Activated naive CD4-positive, alpha-beta T cell treated with anti-CD3 and anti-CD28 coated beads for 36 hours (primary cell): Measurements from ENCODE around the gene ENO1. TPM values are rescaled to one million over a fixed set of nuclear protein-coding genes. Genes with fewer than 3 reads are reported as not detected.
"Not testable (repeated sequence)": the region's sequence is repeated elsewhere in the genome, so short reads cannot be mapped to it uniquely, and the experiment has no call there.

Experiments
- CTCF ChIA-PET: fragments of 350-600 bp; sonication (Branson Sonifier 250); formaldehyde crosslinking; loops from one replicate; lab custom pipeline; 2021; ENCODE audit warnings: antibody characterized with exemption; lab: Charles Lee
- DNase-seq: peaks from one replicate; pipeline ENCODE4 v3.0.0-alpha.2; 2020
- H3K27ac Mint-ChIP-seq: one replicate; pipeline ENCODE4 v1.8.0; 2021; ENCODE audit warnings: mild to moderate bottlenecking, mixed read lengths
- H3K27me3 Mint-ChIP-seq: one replicate; pipeline ENCODE4 v1.8.0; 2021; ENCODE audit warnings: low read depth, mixed read lengths
- H3K36me3 Mint-ChIP-seq: one replicate; pipeline ENCODE4 v1.8.0; 2021; ENCODE audit warnings: low read depth, mixed read lengths
- H3K4me1 Mint-ChIP-seq: one replicate; pipeline ENCODE4 v1.8.0; 2021; ENCODE audit warnings: low read depth, mixed read lengths
- H3K4me3 Mint-ChIP-seq: one replicate; pipeline ENCODE4 v1.8.0; 2021; ENCODE audit warnings: mild to moderate bottlenecking, moderate library complexity, mixed read lengths
- H3K9me3 Mint-ChIP-seq: one replicate; pipeline ENCODE4 v1.8.0; 2021; ENCODE audit warnings: mixed read lengths
- intact Hi-C: fragments of 100-400 bp; cut with micrococcal nuclease; formaldehyde crosslinking; loops from one replicate; pipeline ENCODE4 v1.15.1; 2023
- total RNA-seq, 2 experiments: library from RNA; stranded (reverse); gene quantifications; one replicate each; pipeline ENCODE4 v1.2.3, GENCODE V29; 2021

The ENO1 gene
- total RNA-seq, 2 experiments from 2014 or later, result 2,952 to 3,004 TPM

GRCh38 chr1:8830732-8831131, 47.8 kb downstream of the ENO1 start:
- DNase-seq, H3K27ac Mint-ChIP-seq, H3K9me3 Mint-ChIP-seq, H3K4me3 Mint-ChIP-seq, H3K27me3 Mint-ChIP-seq, intact Hi-C loops, H3K36me3 Mint-ChIP-seq: not testable (repeated sequence)
- H3K4me1 Mint-ChIP-seq, result peaks cover 12% of the 10 kb centered on the region
- CTCF ChIA-PET, result interaction anchor here (2.0 kb wide), 1 partner anchor 18 kb away, joined by 6 read pairs; no protein-coding TSS in a partner anchor

GRCh38 chr1:8825985-8826481, 52.5 kb downstream of the ENO1 start:
- H3K4me3 Mint-ChIP-seq, result no peak overlapping the region
- H3K9me3 Mint-ChIP-seq, result no peaks in the 10 kb centered on the region

GRCh38 chr1:8823295-8823664, 55.2 kb downstream of the ENO1 start:
- no peak for DNase-seq
- H3K27ac Mint-ChIP-seq, result no peak overlapping the region
- intact Hi-C loops, result no loop called here
- no peaks in the 10 kb centered on the region for H3K36me3 Mint-ChIP-seq
- no peak overlapping the region for H3K4me3 Mint-ChIP-seq
- CTCF ChIA-PET, result no interaction called here
- no peaks in the 10 kb centered on the region for H3K9me3 Mint-ChIP-seq
- no peaks in the 10 kb centered on the region for H3K27me3 Mint-ChIP-seq
- H3K4me1 Mint-ChIP-seq, result peaks cover 3% of the 10 kb centered on the region

More at GRCh38 chr1:8825985-8826481, 52.5 kb downstream of the ENO1 start:
- no peak for DNase-seq
- H3K27ac Mint-ChIP-seq, result no peak overlapping the region
- CTCF ChIA-PET, result no interaction called here
- no peaks in the 10 kb centered on the region for H3K36me3 Mint-ChIP-seq
- H3K4me1 Mint-ChIP-seq, result peaks cover 12% of the 10 kb centered on the region
- no peaks in the 10 kb centered on the region for H3K27me3 Mint-ChIP-seq
- intact Hi-C loops, result no loop called here

GRCh38 chr1:8822373-8823294, 55.9 kb downstream of the ENO1 start:
- no peak for DNase-seq
- H3K4me1 Mint-ChIP-seq, result peaks cover 6% of the 10 kb centered on the region
- no peaks in the 10 kb centered on the region for H3K9me3 Mint-ChIP-seq
- H3K27ac Mint-ChIP-seq, result no peak overlapping the region
- CTCF ChIA-PET, result interaction anchor here (1.2 kb wide), 1 partner anchor 26 kb away, joined by 7 read pairs; no protein-coding TSS in a partner anchor
- no peaks in the 10 kb centered on the region for H3K27me3 Mint-ChIP-seq
- intact Hi-C loops, result no loop called here
- H3K4me3 Mint-ChIP-seq, result no peak overlapping the region
- H3K36me3 Mint-ChIP-seq, result no peaks in the 10 kb centered on the region

GRCh38 chr1:8821084-8821483, 57.4 kb downstream of the ENO1 start:
- intact Hi-C loops, result no loop called here
- Mint-ChIP-seq H3K27ac (no peak overlapping the region), H3K9me3 (no peaks in the 10 kb centered on the region), H3K36me3 (peaks cover 6% of the 10 kb centered on the region), H3K4me1 (peaks cover 12% of the 10 kb centered on the region), H3K4me3 (no peak overlapping the region), H3K27me3 (no peaks in the 10 kb centered on the region)
- DNase-seq, result no peak
- CTCF ChIA-PET, result interaction anchor here (0.6 to 1.9 kb wide), 4 partner anchors 9 to 184 kb away, joined by 3 to 11 read pairs (median 5); no protein-coding TSS in a partner anchor

GRCh38 chr1:8818789-8819188, 59.7 kb downstream of the ENO1 start:
- CTCF ChIA-PET, H3K36me3 Mint-ChIP-seq, H3K9me3 Mint-ChIP-seq, H3K27me3 Mint-ChIP-seq, H3K27ac Mint-ChIP-seq, DNase-seq: not testable (repeated sequence)
- peak overlapping the region; percentile 6 for H3K4me3 Mint-ChIP-seq
- H3K4me1 Mint-ChIP-seq, result peaks cover 35% of the 10 kb centered on the region
- intact Hi-C loops, result loop anchor here (5.0 to 10.0 kb wide), 5 partner anchors 154 to 1034 kb away; partner anchors contain the start of genes GPR157 and PER3

GRCh38 chr1:8818325-8818775, 60.1 kb downstream of the ENO1 start:
- Mint-ChIP-seq H3K4me3 (peak overlapping the region; percentile 79), H3K27me3 (no peaks in the 10 kb centered on the region), H3K4me1 (peaks cover 39% of the 10 kb centered on the region), H3K27ac (peak overlapping the region; percentile 38), H3K9me3 (no peaks in the 10 kb centered on the region), H3K36me3 (peaks cover 6% of the 10 kb centered on the region)
- intact Hi-C loops, result loop anchor here (5.0 to 10.0 kb wide), 5 partner anchors 154 to 1034 kb away; partner anchors contain the start of genes GPR157 and PER3
- peak; percentile 30 for DNase-seq
- CTCF ChIA-PET, result no interaction called here

- intact Hi-C loops, result loop anchor here (5.0 to 10.0 kb wide), 5 partner anchors 155 to 1033 kb away; partner anchors contain the start of genes GPR157 and PER3
- Mint-ChIP-seq H3K36me3 (peaks cover 6% of the 10 kb centered on the region), H3K4me1 (peaks cover 45% of the 10 kb centered on the region), H3K27me3 (no peaks in the 10 kb centered on the region), H3K4me3 (peak within 1 kb of the TSS; percentile 86), H3K27ac (peak within 1 kb of the TSS; percentile 93), H3K9me3 (no peaks in the 10 kb centered on the region)
- peak; percentile 94 for DNase-seq
- CTCF ChIA-PET, result no interaction called here
Observed at GRCh38 chr1:8817412-8818324, 60.8 kb downstream of the ENO1 start, which contains the start of gene RERE. Gene RERE, minus strand, starts transcription at chr1:8817640.

GRCh38 chr1:8816831-8817411, 61.6 kb downstream of the ENO1 start:
- Mint-ChIP-seq H3K36me3 (peaks cover 6% of the 10 kb centered on the region), H3K27me3 (no peaks in the 10 kb centered on the region), H3K27ac (peak overlapping the region; percentile 93), H3K9me3 (no peaks in the 10 kb centered on the region), H3K4me1 (peaks cover 47% of the 10 kb centered on the region), H3K4me3 (peak overlapping the region; percentile 86)
- CTCF ChIA-PET, result no interaction called here
- intact Hi-C loops, result loop anchor here (5.0 to 10.0 kb wide), 5 partner anchors 155 to 1032 kb away; partner anchors contain the start of genes GPR157 and PER3
- DNase-seq, result peak; percentile 13

GRCh38 chr1:8816264-8816663, 62.2 kb downstream of the ENO1 start:
- CTCF ChIA-PET, result interaction anchor here (1.9 kb wide), 1 partner anchor 33 kb away, joined by 10 read pairs; no protein-coding TSS in a partner anchor
- peak overlapping the region; percentile 93 for H3K27ac Mint-ChIP-seq
- intact Hi-C loops, result loop anchor here (5.0 to 10.0 kb wide), 5 partner anchors 156 to 1031 kb away; partner anchors contain the start of genes GPR157 and PER3

GRCh38 chr1:8815582-8816151, 62.8 kb downstream of the ENO1 start:
- H3K27me3 Mint-ChIP-seq, result no peaks in the 10 kb centered on the region
- intact Hi-C loops, result loop anchor here (5.0 to 10.0 kb wide), 5 partner anchors 157 to 1031 kb away; partner anchors contain the start of genes GPR157 and PER3
- peaks cover 6% of the 10 kb centered on the region for H3K36me3 Mint-ChIP-seq
- H3K4me1 Mint-ChIP-seq, result peaks cover 50% of the 10 kb centered on the region
- H3K4me3 Mint-ChIP-seq, result peak overlapping the region; percentile 86
- no peak for DNase-seq
- no peaks in the 10 kb centered on the region for H3K9me3 Mint-ChIP-seq
- no peak overlapping the region for H3K27ac Mint-ChIP-seq
- CTCF ChIA-PET, result interaction anchor here (0.9 to 1.9 kb wide), 2 partner anchors 32 to 34 kb away, joined by 3 to 10 read pairs; no protein-coding TSS in a partner anchor

More at GRCh38 chr1:8816264-8816663, 62.2 kb downstream of the ENO1 start:
- Mint-ChIP-seq H3K36me3 (peaks cover 6% of the 10 kb centered on the region), H3K9me3 (no peaks in the 10 kb centered on the region), H3K27me3 (no peaks in the 10 kb centered on the region), H3K4me3 (peak overlapping the region; percentile 86), H3K4me1 (peaks cover 50% of the 10 kb centered on the region)
- no peak for DNase-seq
